HEK293 (cell line): Measurements from ENCODE around the gene DMD.

ENCODE experiments used
- CTCF ChIA-PET: fragments of 350-600 bp; formaldehyde crosslinking; extraction: SDS; loops from one replicate; lab custom pipeline; 2021; ENCODE audit warnings: antibody characterized with exemption; lab: Yijun Ruan, JAX
- POLR2A ChIA-PET: fragments of 300-600 bp; formaldehyde crosslinking; extraction: SDS; loops from one replicate; lab custom pipeline; 2020; ENCODE audit warnings: antibody characterized with exemption, inconsistent platforms; lab: Yijun Ruan, JAX
- H3K27ac ChIP-seq: fragments of 200-500 bp; sonication (Bioruptor generic); 2 replicates; pipeline ENCODE4 v1.5.1; 2014; ENCODE audit warnings: low read depth, low read length, control low read depth, inconsistent platforms; ENCODE audit errors: extremely low read depth
- H3K36me3 ChIP-seq, 2 experiments: fragments of 200-500 bp in 1 of 2; sonication (Bioruptor generic) in 1 of 2; 1 replicate in 1 of 2; 2 replicates in 1 of 2; pipeline ENCODE4 v1.5.1; 2014 to 2017; ENCODE audit warnings: inconsistent platforms in 2 of 2, low read length in 2 of 2; ENCODE audit not compliant: control insufficient read depth in 2 of 2, insufficient read depth in 1 of 2
- H3K4me1 ChIP-seq: fragments of 200-500 bp; sonication (Bioruptor generic); 2 replicates; pipeline ENCODE4 v1.5.1; 2014; ENCODE audit warnings: mild to moderate bottlenecking, low read length, inconsistent platforms; ENCODE audit not compliant: control insufficient read depth, insufficient read depth
- H3K4me3 ChIP-seq: 2 replicates; pipeline ENCODE4 v1.5.1; 2011; ENCODE audit warnings: low read depth, mild to moderate bottlenecking, control low read depth, low read length, moderate library complexity
- H3K9me3 ChIP-seq: fragments of 200-500 bp; sonication (Bioruptor generic); 2 replicates; pipeline ENCODE4 v1.5.1; 2014; ENCODE audit warnings: low read depth, low read length, inconsistent platforms; ENCODE audit not compliant: control insufficient read depth, insufficient read depth
- EGR2 ChIP-seq: fragments of 450-650 bp; formaldehyde crosslinking; IDR thresholded peaks from 2 replicates; pipeline ENCODE4 v1.5.1; 2016; ENCODE audit warnings: low read depth, missing biosample characterization, missing genetic modification characterization
- KLF1 ChIP-seq: fragments of 450-650 bp; formaldehyde crosslinking; IDR thresholded peaks from 2 replicates; pipeline ENCODE4 v1.5.1; 2016; ENCODE audit warnings: missing biosample characterization, missing genetic modification characterization
- PRDM6 ChIP-seq: fragments of 450-650 bp; formaldehyde crosslinking; IDR thresholded peaks from 2 replicates; pipeline ENCODE4 v1.5.1; 2017; ENCODE audit warnings: missing biosample characterization, missing genetic modification characterization
- TCF7L2 ChIP-seq: IDR thresholded peaks from 2 replicates; pipeline ENCODE4 v1.6.1; 2011; ENCODE audit warnings: low read depth, mild to moderate bottlenecking, inconsistent platforms, low read length, moderate library complexity, borderline replicate concordance
- WT1 ChIP-seq: fragments of 450-650 bp; formaldehyde crosslinking; IDR thresholded peaks from 2 replicates; pipeline ENCODE4 v1.5.1; 2016; ENCODE audit warnings: missing biosample characterization, missing genetic modification characterization
- ZNF10 ChIP-seq: fragments of 450-650 bp; formaldehyde crosslinking; IDR thresholded peaks from 2 replicates; pipeline ENCODE4 v1.5.1; 2017; ENCODE audit warnings: missing biosample characterization, missing genetic modification characterization
- ZNF2 ChIP-seq: fragments of 450-650 bp; formaldehyde crosslinking; IDR thresholded peaks from 2 replicates; pipeline ENCODE4 v1.5.1; 2016; ENCODE audit warnings: missing biosample characterization, missing genetic modification characterization
- ZNF24 ChIP-seq: fragments of 450-650 bp; formaldehyde crosslinking; IDR thresholded peaks from 2 replicates; pipeline ENCODE4 v1.5.1; 2016; ENCODE audit warnings: missing biosample characterization, missing genetic modification characterization
- ZNF26 ChIP-seq: fragments of 450-650 bp; formaldehyde crosslinking; IDR thresholded peaks from 2 replicates; pipeline ENCODE4 v1.5.1; 2016; ENCODE audit warnings: missing biosample characterization, missing genetic modification characterization
- ZNF398 ChIP-seq: fragments of 450-650 bp; formaldehyde crosslinking; IDR thresholded peaks from 2 replicates; pipeline ENCODE4 v1.5.1; 2017; ENCODE audit warnings: missing biosample characterization, missing genetic modification characterization
- ZNF423 ChIP-seq: fragments of 450-650 bp; formaldehyde crosslinking; IDR thresholded peaks from 2 replicates; pipeline ENCODE4 v1.5.1; 2016; ENCODE audit warnings: missing biosample characterization, missing genetic modification characterization
- ZNF670 ChIP-seq: fragments of 450-650 bp; formaldehyde crosslinking; IDR thresholded peaks from 2 replicates; pipeline ENCODE4 v1.5.1; 2016; ENCODE audit warnings: missing biosample characterization, missing genetic modification characterization, low read depth
- ZNF785 ChIP-seq: fragments of 450-650 bp; formaldehyde crosslinking; IDR thresholded peaks from 2 replicates; pipeline ENCODE4 v1.5.1; 2016; ENCODE audit warnings: missing biosample characterization, missing genetic modification characterization
- ZNF791 ChIP-seq: fragments of 450-650 bp; formaldehyde crosslinking; IDR thresholded peaks from 2 replicates; pipeline ENCODE4 v1.5.1; 2016; ENCODE audit warnings: missing biosample characterization, missing genetic modification characterization
- ZSCAN18 ChIP-seq: fragments of 450-650 bp; formaldehyde crosslinking; IDR thresholded peaks from 2 replicates; pipeline ENCODE4 v1.5.1; 2016; ENCODE audit warnings: missing biosample characterization, missing genetic modification characterization

The DMD gene

GRCh38 chrX:31711166-31711565, 1500.2 kb downstream of the DMD start:
- no peaks in the 10 kb centered on the region for H3K9me3 ChIP-seq
- H3K4me1 ChIP-seq: peaks cover 6% of the 10 kb centered on the region; the same call in 1 of the 2 replicates
- no peak for TF ChIP-seq ZNF670 (tag by site-specific recombination)
- no peak for TF ChIP-seq ZNF10
- H3K36me3 ChIP-seq: no peaks in the 10 kb centered on the region
- ChIA-PET POLR2A (no interaction called here), CTCF (interaction anchor here (0.7 kb wide), 1 partner anchor 674 kb away, joined by 3 read pairs; no protein-coding TSS in a partner anchor)
- no peak overlapping the region for H3K27ac ChIP-seq
- no peak overlapping the region for H3K4me3 ChIP-seq

GRCh38 chrX:31708116-31708515, 1503.2 kb downstream of the DMD start:
- H3K36me3 ChIP-seq: no peaks in the 10 kb centered on the region
- ChIA-PET CTCF (interaction anchor here (0.6 kb wide), 1 partner anchor 9 kb away, joined by 4 read pairs; no protein-coding TSS in a partner anchor), POLR2A (no interaction called here)
- H3K4me3 ChIP-seq: no peak overlapping the region
- no peak for TF ChIP-seq ZNF791 (tag by site-specific recombination)
- TF ChIP-seq ZNF2 (tag by site-specific recombination): no peak
- TF ChIP-seq ZNF423 (tag by site-specific recombination): no peak
- no peak overlapping the region for H3K27ac ChIP-seq
- H3K4me1 ChIP-seq: no peaks in the 10 kb centered on the region
- no peaks in the 10 kb centered on the region for H3K9me3 ChIP-seq

DNA sequence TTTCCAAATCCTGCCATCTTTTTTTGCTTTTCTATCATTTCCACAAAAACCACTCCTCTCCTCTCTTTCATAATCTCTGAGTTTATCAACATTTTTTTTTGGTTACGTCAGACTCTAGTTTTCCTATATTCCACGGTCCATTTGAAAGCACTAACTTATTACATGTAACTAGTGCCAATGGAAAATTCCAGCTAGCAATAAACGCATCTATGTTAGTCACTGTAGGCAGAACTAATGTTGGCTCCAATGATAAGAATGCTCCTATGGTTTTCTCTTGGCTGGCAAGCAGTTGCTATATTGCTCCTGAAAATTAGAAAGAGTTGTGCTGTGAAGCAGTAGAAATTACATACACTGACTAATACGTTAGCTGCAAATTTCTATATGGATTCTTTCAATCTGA, 1504.9 kb downstream of the DMD start:
- ChIA-PET POLR2A (no interaction called here), CTCF (interaction anchor here (0.7 kb wide), 1 partner anchor 493 kb away, joined by 3 read pairs; no protein-coding TSS in a partner anchor)
- Histone ChIP-seq H3K36me3 (no peaks in the 10 kb centered on the region), H3K4me3 (no peak overlapping the region), H3K4me1 (no peaks in the 10 kb centered on the region), H3K27ac (no peak overlapping the region), H3K9me3 (no peaks in the 10 kb centered on the region)
- no peak for TF ChIP-seq ZNF26 (tag by site-specific recombination)
- TF ChIP-seq ZNF785: no peak
- TF ChIP-seq TCF7L2: no peak
- peak; percentile 55 for TF ChIP-seq PRDM6 (tag by site-specific recombination)
- TF ChIP-seq ZSCAN18 (tag by site-specific recombination): no peak
- TF ChIP-seq KLF1 (tag by site-specific recombination): no peak

- no peak overlapping the region for H3K27ac ChIP-seq
- CTCF ChIA-PET: interaction anchor here (0.6 kb wide), 1 partner anchor 282 kb away, joined by 3 read pairs; no protein-coding TSS in a partner anchor
Measured at GRCh38 chrX:31705816-31706215, 1505.5 kb downstream of the DMD start.

More at GRCh38 chrX:31705816-31706215, 1505.5 kb downstream of the DMD start:
- TF ChIP-seq WT1 (tag by site-specific recombination) (no peak), ZNF24 (tag by site-specific recombination) (no peak), ZNF398 (tag by site-specific recombination) (no peak), EGR2 (tag by site-specific recombination) (no peak), TCF7L2 (peak; percentile 39)
- TF ChIP-seq, all 188 proteins: peak for 1
- Histone ChIP-seq H3K9me3 (no peaks in the 10 kb centered on the region), H3K4me3 (no peak overlapping the region), H3K4me1 (no peaks in the 10 kb centered on the region), H3K36me3 (no peaks in the 10 kb centered on the region)
- POLR2A ChIA-PET: no interaction called here
